Endodermal cell (in vitro differentiated cells): ENCODE data around the gene PIP5K1C. TPM values are rescaled to one million over a fixed set of nuclear protein-coding genes. Genes with fewer than 3 reads are reported as not detected.

Experiments used
- DNase-seq: peaks from one replicate; pipeline ENCODE4 v3.0.0-alpha.2; 2017
- H3K27ac ChIP-seq: 2 replicates; pipeline ENCODE4 v1.5.1; 2013; ENCODE audit warnings: mild to moderate bottlenecking, low read depth, low read length, moderate library complexity
- H3K27me3 ChIP-seq: 2 replicates; pipeline ENCODE4 v1.6.1; 2013; ENCODE audit warnings: mild to moderate bottlenecking, low read length, moderate library complexity; ENCODE audit not compliant: insufficient read depth, control insufficient read depth, poor library complexity, severe bottlenecking
- H3K36me3 ChIP-seq: 2 replicates; pipeline ENCODE4 v1.7.0; 2013; ENCODE audit warnings: mild to moderate bottlenecking, low read length, moderate library complexity; ENCODE audit not compliant: control insufficient read depth, insufficient read depth
- H3K4me1 ChIP-seq: one replicate; pipeline ENCODE4 v1.7.0; 2013; ENCODE audit warnings: low read length; ENCODE audit not compliant: control insufficient read depth, insufficient read depth
- H3K4me3 ChIP-seq: 2 replicates; pipeline ENCODE4 v1.5.1; 2013; ENCODE audit warnings: mild to moderate bottlenecking, low read length, moderate library complexity
- H3K9ac ChIP-seq: 2 replicates; pipeline ENCODE4 v1.6.1; 2013; ENCODE audit warnings: mild to moderate bottlenecking, low read length, moderate library complexity; ENCODE audit not compliant: poor library complexity, severe bottlenecking; ENCODE audit errors: extremely low read depth
- H3K9me3 ChIP-seq: 2 replicates; pipeline ENCODE4 v1.6.1; 2013; ENCODE audit warnings: mild to moderate bottlenecking, low read length, moderate library complexity; ENCODE audit not compliant: control insufficient read depth
- H3K27ac Mint-ChIP-seq: 2 replicates; pipeline ENCODE4 v1.8.0; 2020; ENCODE audit warnings: mixed read lengths
- H3K27me3 Mint-ChIP-seq: 2 replicates; pipeline ENCODE4 v1.8.0; 2021; ENCODE audit warnings: mild to moderate bottlenecking, mixed read lengths; ENCODE audit not compliant: insufficient read depth
- H3K36me3 Mint-ChIP-seq: 2 replicates; pipeline ENCODE4 v1.8.0; 2020; ENCODE audit warnings: low read depth, mixed read lengths
- H3K4me1 Mint-ChIP-seq: 2 replicates; pipeline ENCODE4 v1.8.0; 2020; ENCODE audit warnings: mixed read lengths
- H3K4me3 Mint-ChIP-seq: 2 replicates; pipeline ENCODE4 v1.8.0; 2020; ENCODE audit warnings: mild to moderate bottlenecking, moderate library complexity, mixed read lengths
- H3K9me3 Mint-ChIP-seq: 2 replicates; pipeline ENCODE4 v1.8.0; 2020; ENCODE audit warnings: mild to moderate bottlenecking, mixed read lengths
- WGBS, 2 experiments: methylation state at CpG; one replicate each; pipeline versions ENCODE4 v1.1.5 to v1.1.7; 2013; ENCODE audit warnings: missing lambda C conversion rate in 2 of 2, mixed read lengths in 1 of 2; ENCODE audit not compliant: insufficient coverage in 1 of 2, insufficient read length in 1 of 2; 5-methylcytosine and 5-hydroxymethylcytosine counted together
- total RNA-seq, 2 donors: library from RNA; stranded (reverse); fragmentation: NEBNext Ultra II Directional in 1 of 2; extraction: Animal tissue kit (Norgen Biotek cat#: 25700) in 1 of 2; gene quantifications; 2 replicates in 1 of 2; 3 replicates in 1 of 2; pipeline ENCODE4 v1.2.1, GENCODE V29; 2021
- TF ChIP-seq, protein P1 (sequence below): fragments of 200-600 bp; sonication (generic); conservative IDR thresholded peaks from 2 replicates; pipeline ENCODE4 v1.5.0; 2021; ENCODE audit warnings: antibody characterized with exemption, mild to moderate bottlenecking

PIP5K1C gene
- total RNA-seq, 2 donors from 2014 or later = 43.5 to 51.5 TPM

DNA sequence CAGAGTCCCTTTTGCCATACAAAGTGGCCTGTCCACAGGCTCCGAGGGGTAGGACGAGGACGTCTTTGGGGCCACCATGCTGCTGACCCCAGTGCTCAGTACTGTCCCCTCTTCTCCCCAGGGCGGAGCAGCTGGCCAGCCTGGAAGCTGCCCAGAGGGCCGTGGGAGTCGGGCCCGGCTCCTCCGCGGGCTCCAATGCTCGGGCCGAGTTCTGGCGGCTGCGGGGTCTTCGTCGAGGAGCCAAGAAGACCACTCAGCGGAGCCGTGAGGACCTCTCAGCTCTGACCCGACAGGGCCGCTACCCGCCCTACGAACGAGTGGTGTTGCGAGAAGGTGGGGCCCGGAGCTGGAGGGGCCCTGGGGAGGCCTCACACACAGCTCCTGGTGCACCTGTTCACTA lies 40.2 kb upstream of the PIP5K1C start:
- Histone ChIP-seq H3K27ac (no peak overlapping the region), H3K4me3 (no peak overlapping the region), H3K36me3 (no peaks in the 10 kb centered on the region), H3K4me1 (no peaks in the 10 kb centered on the region), H3K27me3 (no peaks in the 10 kb centered on the region), H3K9ac (no peak overlapping the region), H3K9me3 (no peaks in the 10 kb centered on the region)
- Mint-ChIP-seq H3K4me3 (no peak overlapping the region), H3K27ac (no peak overlapping the region), H3K36me3 (no peaks in the 10 kb centered on the region), H3K27me3 (no peaks in the 10 kb centered on the region), H3K4me1 (peaks cover 2% of the 10 kb centered on the region), H3K9me3 (no peaks in the 10 kb centered on the region)
- 89 to 95% methylated on average over 21 to 24 of the region's 24 CpGs for WGBS, 2 experiments
- DNase-seq = no peak
- TF ChIP-seq, protein P1, sequence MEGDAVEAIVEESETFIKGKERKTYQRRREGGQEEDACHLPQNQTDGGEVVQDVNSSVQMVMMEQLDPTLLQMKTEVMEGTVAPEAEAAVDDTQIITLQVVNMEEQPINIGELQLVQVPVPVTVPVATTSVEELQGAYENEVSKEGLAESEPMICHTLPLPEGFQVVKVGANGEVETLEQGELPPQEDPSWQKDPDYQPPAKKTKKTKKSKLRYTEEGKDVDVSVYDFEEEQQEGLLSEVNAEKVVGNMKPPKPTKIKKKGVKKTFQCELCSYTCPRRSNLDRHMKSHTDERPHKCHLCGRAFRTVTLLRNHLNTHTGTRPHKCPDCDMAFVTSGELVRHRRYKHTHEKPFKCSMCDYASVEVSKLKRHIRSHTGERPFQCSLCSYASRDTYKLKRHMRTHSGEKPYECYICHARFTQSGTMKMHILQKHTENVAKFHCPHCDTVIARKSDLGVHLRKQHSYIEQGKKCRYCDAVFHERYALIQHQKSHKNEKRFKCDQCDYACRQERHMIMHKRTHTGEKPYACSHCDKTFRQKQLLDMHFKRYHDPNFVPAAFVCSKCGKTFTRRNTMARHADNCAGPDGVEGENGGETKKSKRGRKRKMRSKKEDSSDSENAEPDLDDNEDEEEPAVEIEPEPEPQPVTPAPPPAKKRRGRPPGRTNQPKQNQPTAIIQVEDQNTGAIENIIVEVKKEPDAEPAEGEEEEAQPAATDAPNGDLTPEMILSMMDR = no peak

DNA sequence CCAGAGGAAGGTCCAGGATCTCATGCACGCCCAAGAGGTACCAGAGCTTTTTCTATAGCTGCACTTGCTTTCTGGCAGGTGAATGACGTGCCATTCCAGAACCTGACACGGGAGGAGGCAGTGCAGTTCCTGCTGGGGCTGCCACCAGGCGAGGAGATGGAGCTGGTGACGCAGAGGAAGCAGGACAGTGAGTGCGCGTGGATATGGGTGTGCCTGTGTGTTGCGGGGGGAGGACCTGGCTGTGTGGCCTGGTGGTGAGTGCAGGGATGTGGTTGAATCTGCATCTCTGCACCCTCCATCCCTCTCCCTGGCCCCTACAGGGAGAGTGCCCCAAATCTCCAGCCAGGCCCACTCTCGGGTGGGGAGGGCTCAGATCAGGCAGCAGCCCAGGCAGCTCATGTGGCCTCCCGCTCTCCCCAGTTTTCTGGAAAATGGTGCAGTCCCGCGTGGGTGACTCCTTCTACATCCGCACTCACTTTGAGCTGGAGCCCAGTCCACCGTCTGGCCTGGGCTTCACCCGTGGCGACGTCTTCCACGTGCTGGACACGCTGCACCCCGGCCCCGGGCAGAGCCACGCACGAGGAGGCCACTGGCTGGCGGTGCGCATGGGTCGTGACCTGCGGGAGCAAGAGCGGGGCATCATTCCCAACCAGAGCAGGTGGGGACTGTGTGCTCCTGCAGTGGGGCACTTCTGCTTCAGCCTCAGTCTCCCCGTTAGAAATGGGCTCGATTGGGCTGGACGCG lies 38.4 kb upstream of the PIP5K1C start:
- no peaks in the 10 kb centered on the region for H3K4me1 ChIP-seq
- no peak overlapping the region for H3K4me3 ChIP-seq
- DNase-seq = no peak
- H3K4me1 Mint-ChIP-seq = peaks cover 2% of the 10 kb centered on the region
- no peaks in the 10 kb centered on the region for H3K9me3 ChIP-seq
- H3K27me3 ChIP-seq = no peaks in the 10 kb centered on the region
- no peaks in the 10 kb centered on the region for H3K9me3 Mint-ChIP-seq
- H3K36me3 Mint-ChIP-seq = peaks cover 1% of the 10 kb centered on the region
- TF ChIP-seq, protein P1 = no peak
- no peak overlapping the region for H3K27ac ChIP-seq
- no peak overlapping the region for H3K27ac Mint-ChIP-seq
- H3K36me3 ChIP-seq = no peaks in the 10 kb centered on the region
- H3K9ac ChIP-seq = no peak overlapping the region
- no peaks in the 10 kb centered on the region for H3K27me3 Mint-ChIP-seq
- 94% methylated on average over 27 to 32 of the region's 32 CpGs for WGBS, 2 experiments
- no peak overlapping the region for H3K4me3 Mint-ChIP-seq

DNA sequence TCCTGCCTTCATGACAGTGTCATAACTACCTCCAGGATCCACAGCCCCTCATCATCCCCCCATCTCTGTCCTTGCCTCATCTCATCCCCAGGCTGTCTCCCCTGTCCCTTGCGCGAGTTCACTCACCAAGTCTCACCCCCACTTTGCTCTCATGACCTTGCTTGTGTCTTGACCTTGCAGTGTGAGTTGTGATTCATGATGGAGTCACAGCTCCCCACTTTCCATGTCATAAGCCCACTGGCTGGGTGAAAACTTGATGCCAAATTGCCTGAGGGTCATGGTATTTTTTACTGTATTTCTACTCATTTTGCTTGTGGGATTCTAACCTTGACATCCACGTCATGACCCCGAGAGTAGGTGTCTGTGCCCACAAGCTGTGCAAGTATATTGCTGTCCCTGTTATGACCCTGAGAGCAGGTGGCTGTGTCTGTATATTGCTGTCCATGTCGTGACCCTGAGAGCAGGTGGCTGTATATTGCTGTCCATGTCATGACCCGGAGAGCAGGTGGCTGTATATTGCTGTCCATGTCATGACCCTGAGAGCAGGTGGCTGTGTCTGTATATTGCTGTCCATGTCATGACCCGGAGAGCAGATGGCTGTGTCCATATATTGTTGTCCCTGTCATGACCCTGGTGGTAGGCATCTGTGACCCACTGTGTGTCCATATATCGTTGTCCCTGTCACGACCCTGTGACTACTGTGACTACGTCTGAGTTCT lies 37.4 kb upstream of the PIP5K1C start:
- 92 to 93% methylated on average over 7 to 10 of the region's 10 CpGs for WGBS, 2 experiments

More for the DNA sequence above, 37.4 kb upstream of the PIP5K1C start:
- Histone ChIP-seq H3K9me3 (no peaks in the 10 kb centered on the region), H3K27ac (no peak overlapping the region), H3K27me3 (no peaks in the 10 kb centered on the region), H3K4me1 (no peaks in the 10 kb centered on the region), H3K4me3 (no peak overlapping the region), H3K36me3 (no peaks in the 10 kb centered on the region), H3K9ac (no peak overlapping the region)
- Mint-ChIP-seq H3K9me3 (no peaks in the 10 kb centered on the region), H3K36me3 (peaks cover 2% of the 10 kb centered on the region), H3K4me3 (no peak overlapping the region), H3K27ac (no peak overlapping the region), H3K4me1 (peaks cover 2% of the 10 kb centered on the region), H3K27me3 (no peaks in the 10 kb centered on the region)
- no peak for DNase-seq
- TF ChIP-seq, protein P1 = no peak
